ENCODE measurements around the gene LRIG3.

- TF ChIP-seq CTCF (IDR thresholded peaks at IDR 0.05) (no peak), POLR2A (IDR thresholded peaks at IDR 0.05) (no peak)
These were observed 48.7 kb downstream of the LRIG3 start for GRCh38 chr12:58871556-58871955.

Measured in thyroid gland (tissue), 4 donors.